ENCODE data around the gene GPC6. TPM values are rescaled to one million over a fixed set of nuclear protein-coding genes. Genes with fewer than 3 reads are reported as not detected.

The GPC6 gene
- polyA plus RNA-seq, 1 donor (not counting 4 experiments of a cell fraction or from before 2014, with no cell fraction given), result 0.42 TPM

- Histone ChIP-seq H3K4me3 (ENCODE audit: control insufficient read depth in 2 of 3, extremely low read depth in 1 of 3, insufficient read depth in 2 of 3, low read depth in 1 of 3, low read length in 3 of 3) (no peak overlapping the region), H3K9me3 (ENCODE audit: control insufficient read depth, low read depth, low read length) (no peaks in the 10 kb centered on the region), H4K20me1 (ENCODE audit: control insufficient read depth, extremely low read depth, insufficient read depth, low read length) (no peaks in the 10 kb centered on the region), H3K79me2 (ENCODE audit: control insufficient read depth, insufficient read depth, low read length) (no peaks in the 10 kb centered on the region), H3K4me2 (ENCODE audit: control insufficient read depth, extremely low read depth, insufficient read depth, low read depth, low read length) (no peak overlapping the region), H3K27me3 (ENCODE audit: control insufficient read depth, extremely low read depth, insufficient read depth, low read length) (no peaks in the 10 kb centered on the region), H3K27ac (ENCODE audit: control insufficient read depth, insufficient read depth, low read length) (no peak overlapping the region), H3K9me1 (ENCODE audit: control insufficient read depth, extremely low read depth, insufficient read depth, low read length) (no peaks in the 10 kb centered on the region), H2AFZ (ENCODE audit: control insufficient read depth, low read length) (no peak overlapping the region), H3K4me1 (ENCODE audit: control insufficient read depth, extremely low read depth, insufficient read depth, low read length) (no peaks in the 10 kb centered on the region), H3K36me3 (ENCODE audit: control insufficient read depth in 2 of 2, extremely low read depth in 1 of 2, insufficient read depth in 2 of 2, low read length in 2 of 2) (no peaks in the 10 kb centered on the region), H3K9ac (ENCODE audit: control insufficient read depth, extremely low read depth, insufficient read depth, low read length) (no peak overlapping the region)
- TF ChIP-seq CTCF (optimal IDR thresholded peaks at IDR 0.05 in 1 of 3, IDR thresholded peaks at IDR 0.05 in 1 of 3, conservative IDR thresholded peaks at IDR 0.05 in 1 of 3; ENCODE audit: extremely low read depth in 1 of 3, insufficient read depth in 2 of 3, low read length in 3 of 3) (no peak), EZH2 (IDR thresholded peaks at IDR 0.05; ENCODE audit: low read length) (no peak)
- DNase-seq (ENCODE audit: low read depth, low spot score), result no peak
- FAIRE-seq, result no peak
- dilution Hi-C loops (cut with MboI; ENCODE audit: extremely low pct_ligation_motif_present, low sequenced_read_pairs), result no loop called here
These were observed 532.0 kb downstream of the GPC6 start for GRCh38 chr13:93758575-93758974.

DNA sequence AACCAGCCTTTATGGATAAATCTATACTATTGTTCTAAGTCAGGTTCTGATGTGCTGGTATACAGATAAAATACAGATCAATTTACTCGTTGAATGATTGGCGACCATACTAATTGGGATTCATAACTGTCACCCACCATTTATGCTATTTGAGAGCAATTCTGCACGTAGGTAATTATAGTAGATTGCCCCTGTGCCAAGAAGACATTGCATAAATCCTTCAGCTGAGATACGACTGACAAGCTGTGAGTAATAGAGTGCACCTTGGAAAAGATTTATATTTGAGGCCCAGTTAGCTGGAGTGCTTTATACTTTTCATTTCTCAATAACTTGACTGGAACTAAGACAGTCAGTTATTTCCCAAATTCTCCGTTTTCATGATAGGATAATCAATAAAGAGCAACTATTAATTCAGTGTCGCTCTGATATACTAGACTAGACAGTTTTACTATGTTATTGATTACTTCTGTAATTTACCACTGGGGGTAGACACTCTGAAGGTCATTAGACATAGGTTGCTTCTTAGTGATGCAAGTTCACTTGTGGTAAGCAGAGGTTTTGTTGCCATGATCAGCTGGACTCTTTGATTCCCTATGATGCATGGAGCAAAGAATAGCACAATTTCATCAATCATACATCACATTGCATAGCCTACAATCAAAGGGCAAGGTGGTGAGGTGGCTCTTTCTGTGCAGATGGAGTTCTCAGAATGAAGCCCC, 536.3 kb downstream of the GPC6 start:
- H2AFZ ChIP-seq (ENCODE audit: control insufficient read depth, low read length), result no peak overlapping the region
- no peaks in the 10 kb centered on the region for H3K36me3 ChIP-seq (ENCODE audit: control insufficient read depth in 2 of 2, extremely low read depth in 1 of 2, insufficient read depth in 2 of 2, low read length in 2 of 2)
- no peak overlapping the region for H3K9ac ChIP-seq (ENCODE audit: control insufficient read depth, extremely low read depth, insufficient read depth, low read length)
- TF ChIP-seq CTCF (optimal IDR thresholded peaks at IDR 0.05 in 1 of 3, IDR thresholded peaks at IDR 0.05 in 1 of 3, conservative IDR thresholded peaks at IDR 0.05 in 1 of 3; ENCODE audit: extremely low read depth in 1 of 3, insufficient read depth in 2 of 3, low read length in 3 of 3) (no peak), EZH2 (IDR thresholded peaks at IDR 0.05; ENCODE audit: low read length) (no peak)
- DNase-seq (ENCODE audit: low read depth, low spot score) (no peak), FAIRE-seq (no peak)
- H3K79me2 ChIP-seq (ENCODE audit: control insufficient read depth, insufficient read depth, low read length), result no peaks in the 10 kb centered on the region
- H3K9me3 ChIP-seq (ENCODE audit: control insufficient read depth, low read depth, low read length), result no peaks in the 10 kb centered on the region
- no peaks in the 10 kb centered on the region for H4K20me1 ChIP-seq (ENCODE audit: control insufficient read depth, extremely low read depth, insufficient read depth, low read length)
- H3K4me1 ChIP-seq (ENCODE audit: control insufficient read depth, extremely low read depth, insufficient read depth, low read length), result no peaks in the 10 kb centered on the region
- dilution Hi-C loops (cut with MboI; ENCODE audit: extremely low pct_ligation_motif_present, low sequenced_read_pairs), result no loop called here
- no peak overlapping the region for H3K27ac ChIP-seq (ENCODE audit: control insufficient read depth, insufficient read depth, low read length)
- no peaks in the 10 kb centered on the region for H3K27me3 ChIP-seq (ENCODE audit: control insufficient read depth, extremely low read depth, insufficient read depth, low read length)
- no peak overlapping the region for H3K4me3 ChIP-seq (ENCODE audit: control insufficient read depth in 2 of 3, extremely low read depth in 1 of 3, insufficient read depth in 2 of 3, low read depth in 1 of 3, low read length in 3 of 3)
- H3K9me1 ChIP-seq (ENCODE audit: control insufficient read depth, extremely low read depth, insufficient read depth, low read length), result no peaks in the 10 kb centered on the region
- no peak overlapping the region for H3K4me2 ChIP-seq (ENCODE audit: control insufficient read depth, extremely low read depth, insufficient read depth, low read depth, low read length)

All from keratinocyte (primary cell).